ENCODE measurements around the gene TTYH3.

The TTYH3 gene

DNA sequence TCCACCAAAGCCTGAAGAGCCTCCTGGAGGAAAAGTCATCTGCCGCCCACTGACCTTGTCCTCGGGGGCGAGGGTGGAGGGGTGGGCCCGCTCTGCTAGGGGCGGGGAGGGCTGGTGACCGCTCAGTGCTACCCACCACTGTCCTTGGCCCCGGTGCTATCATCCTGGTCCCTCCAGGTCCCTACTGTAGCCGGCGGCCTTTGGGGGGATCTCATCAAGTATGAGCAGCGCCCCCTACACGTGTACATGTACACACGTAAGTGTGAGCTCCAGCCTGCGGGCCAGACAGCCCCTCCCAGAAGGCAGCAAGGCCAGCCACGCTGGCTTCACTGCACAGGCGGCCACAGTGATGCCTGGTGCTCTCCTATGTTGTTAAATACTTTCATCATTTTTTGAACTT is 19.6 kb downstream of the TTYH3 start:
- no peak for DNase-seq

DNA sequence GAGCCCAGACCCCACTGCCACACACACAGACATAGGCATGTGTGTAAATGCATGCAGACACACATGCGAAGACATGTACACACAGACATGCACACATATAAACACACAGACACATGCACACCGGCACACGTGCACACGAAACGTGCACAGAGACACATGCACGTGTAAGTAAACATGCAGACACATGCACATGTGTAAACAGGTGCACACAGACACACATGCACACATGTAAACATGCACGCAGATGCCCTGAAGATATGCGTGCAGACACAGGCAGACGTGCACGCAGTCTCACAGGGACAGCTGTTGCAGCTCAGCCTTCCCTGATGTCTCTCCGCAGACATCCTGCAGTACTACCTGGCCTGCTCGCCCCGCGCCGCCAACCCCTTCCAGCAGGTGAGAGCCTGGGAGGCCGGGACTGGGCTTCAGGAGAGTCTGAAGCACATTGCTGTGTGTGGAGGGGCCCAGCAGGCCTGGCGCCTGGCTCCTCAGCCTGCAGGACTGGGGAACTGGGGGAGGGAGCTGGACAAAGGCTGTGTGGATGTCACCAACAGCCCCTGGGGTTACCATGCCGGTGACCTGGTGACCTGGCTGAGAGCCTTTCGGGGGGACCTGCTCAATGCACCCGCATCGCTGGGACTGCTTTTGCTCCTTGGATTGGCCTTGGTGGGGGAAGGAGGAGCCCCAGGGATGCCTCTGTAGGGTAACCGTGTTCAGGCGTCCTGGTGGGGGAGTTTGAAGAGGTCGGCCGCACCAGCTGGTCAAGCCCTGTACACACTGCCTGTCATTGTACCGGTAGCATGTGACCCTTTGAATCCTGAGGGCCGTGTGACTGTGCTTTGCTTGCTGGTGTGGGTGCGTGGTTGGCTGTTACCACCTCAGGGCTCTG is 20.3 kb downstream of the TTYH3 start:
- DNase-seq, result no peak

DNA sequence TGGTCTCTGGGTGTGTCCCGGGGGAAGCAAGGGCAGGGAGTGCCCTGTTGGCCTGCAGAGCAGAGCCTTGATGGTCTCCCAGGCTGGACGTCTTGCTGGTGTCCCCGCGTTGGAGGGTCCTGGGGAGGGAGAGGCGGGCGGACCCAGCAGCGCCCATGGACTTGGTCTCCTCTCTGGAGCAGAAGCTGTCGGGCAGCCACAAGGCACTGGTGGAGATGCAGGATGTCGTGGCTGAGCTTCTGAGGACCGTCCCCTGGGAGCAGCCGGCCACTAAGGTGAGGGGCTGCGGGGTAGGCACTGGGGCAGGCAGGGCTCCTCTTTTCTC is 20.9 kb downstream of the TTYH3 start:
- no peak for DNase-seq

DNA sequence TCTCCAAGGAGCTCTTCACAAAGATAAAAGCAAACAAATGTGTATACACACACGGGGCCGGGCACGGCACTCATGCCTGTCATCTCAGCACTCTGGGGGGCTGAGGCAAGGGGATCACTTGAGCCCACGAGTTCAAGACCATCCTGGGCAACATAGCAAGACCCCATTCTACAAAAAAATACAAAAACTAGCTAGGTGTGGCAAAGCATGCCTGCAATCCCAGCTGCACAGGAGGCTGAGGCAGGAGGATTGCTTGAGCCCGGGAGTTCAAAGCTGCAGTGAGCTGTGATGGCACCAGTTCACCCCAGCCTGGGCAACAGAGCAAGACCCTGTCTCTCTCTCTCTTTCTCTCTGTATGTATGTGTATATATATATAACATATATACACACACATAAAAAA is 22.3 kb downstream of the TTYH3 start:
- peak; percentile 63 for DNase-seq

DNA sequence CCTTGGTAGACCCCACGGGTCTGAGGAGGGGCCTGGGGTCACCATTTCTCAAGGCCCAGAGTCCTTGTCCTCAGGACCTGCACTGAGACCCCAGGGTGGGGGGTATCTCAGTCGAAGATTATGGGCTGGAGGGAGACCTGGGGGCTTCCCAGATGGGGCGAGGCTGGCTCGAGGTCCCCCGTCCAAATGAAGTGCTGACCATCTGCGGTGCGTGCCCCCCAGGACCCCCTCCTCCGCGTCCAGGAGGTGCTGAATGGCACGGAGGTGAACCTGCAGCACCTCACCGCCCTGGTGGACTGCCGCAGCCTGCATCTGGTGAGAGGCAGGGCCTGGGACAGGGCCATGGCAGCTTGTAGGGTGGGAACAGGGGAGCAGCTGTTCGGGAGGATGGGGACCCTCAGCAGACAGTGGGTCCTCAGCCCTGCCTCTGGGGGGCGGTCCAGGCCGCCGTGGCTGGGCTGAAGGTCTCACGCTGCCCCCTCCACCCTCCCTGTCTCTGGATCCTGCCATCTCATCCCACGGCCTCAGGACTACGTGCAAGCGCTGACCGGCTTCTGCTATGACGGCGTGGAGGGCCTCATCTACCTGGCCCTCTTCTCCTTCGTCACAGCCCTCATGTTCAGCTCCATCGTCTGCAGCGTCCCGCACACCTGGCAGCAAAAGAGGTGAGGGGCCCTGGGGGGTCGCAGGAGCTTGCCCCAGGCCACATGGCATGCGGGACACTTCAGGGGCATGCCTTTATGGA is 24.3 kb downstream of the TTYH3 start:
- DNase-seq, result no peak

DNA sequence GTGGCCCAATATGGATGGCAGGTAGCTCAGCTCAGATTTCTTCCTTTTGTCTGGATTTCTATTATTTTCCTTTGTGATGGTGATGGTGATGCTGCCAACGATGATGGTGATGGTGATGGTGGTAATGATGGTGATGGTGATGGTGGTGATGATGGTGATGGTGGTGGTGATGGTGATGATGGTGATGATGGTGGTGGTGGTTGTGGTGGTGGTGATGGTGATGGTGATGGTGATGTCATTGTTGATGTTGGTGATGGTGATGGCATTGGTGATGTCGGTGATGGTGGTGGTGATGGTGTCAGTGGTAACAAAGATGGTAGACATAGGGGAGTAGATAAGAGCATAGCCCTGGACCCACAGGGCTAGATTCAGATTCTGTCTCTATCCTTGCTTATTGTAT is 25.4 kb downstream of the TTYH3 start:
- DNase-seq, result no peak

DNA sequence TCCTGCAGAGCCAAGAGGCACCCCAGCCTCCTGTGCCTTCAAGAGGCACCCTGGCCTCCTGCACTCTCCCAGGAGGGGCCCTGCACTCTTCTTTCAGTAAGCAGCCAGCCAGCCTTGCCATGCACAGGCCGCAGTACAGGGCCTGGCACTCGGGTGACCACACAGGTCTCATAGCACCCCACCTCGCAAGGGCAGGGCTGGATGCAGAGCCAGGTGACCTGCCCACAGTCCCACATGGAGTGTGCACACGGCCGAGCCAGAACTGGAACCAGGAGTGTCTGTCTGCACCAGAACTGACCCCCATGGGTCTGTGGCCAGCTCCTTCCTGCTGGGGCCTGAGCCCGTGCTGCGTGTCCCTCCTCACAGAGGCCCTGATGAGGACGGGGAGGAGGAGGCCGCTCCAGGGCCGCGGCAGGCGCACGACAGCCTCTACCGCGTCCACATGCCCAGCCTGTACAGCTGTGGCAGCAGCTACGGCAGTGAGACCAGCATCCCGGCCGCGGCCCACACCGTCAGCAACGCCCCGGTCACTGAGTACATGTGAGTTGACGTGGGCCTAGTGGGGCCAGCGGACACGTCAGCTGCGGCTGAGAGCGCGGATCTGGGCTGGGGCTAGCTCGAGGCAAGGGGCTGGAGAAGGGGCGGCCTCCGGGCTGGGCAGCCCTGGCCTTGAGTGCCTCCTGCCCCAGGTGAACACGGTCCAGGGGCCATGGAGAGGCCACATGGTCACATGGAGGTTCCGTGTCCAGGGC is 26.3 kb downstream of the TTYH3 start:
- DNase-seq, result no peak

DNA sequence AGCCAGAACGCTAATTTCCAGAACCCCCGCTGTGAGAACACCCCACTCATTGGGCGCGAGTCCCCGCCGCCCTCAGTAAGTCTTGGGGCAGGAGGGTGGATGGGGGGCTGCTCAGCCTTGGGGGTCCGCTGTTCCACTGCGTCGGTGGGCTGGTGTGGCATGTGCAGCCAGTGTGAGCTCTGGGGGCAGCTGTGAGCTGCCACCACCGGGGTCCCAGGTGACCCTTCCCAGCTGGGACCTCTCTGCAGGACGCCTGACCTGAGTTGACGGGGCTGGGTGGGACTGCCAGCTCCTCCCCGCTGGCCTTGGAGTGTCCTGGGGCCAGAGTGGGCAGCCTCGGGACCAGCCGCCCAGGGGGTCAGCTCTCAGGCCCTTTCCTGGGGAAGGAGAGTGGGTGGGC is 27.2 kb downstream of the TTYH3 start:
- no peak for DNase-seq

DNA sequence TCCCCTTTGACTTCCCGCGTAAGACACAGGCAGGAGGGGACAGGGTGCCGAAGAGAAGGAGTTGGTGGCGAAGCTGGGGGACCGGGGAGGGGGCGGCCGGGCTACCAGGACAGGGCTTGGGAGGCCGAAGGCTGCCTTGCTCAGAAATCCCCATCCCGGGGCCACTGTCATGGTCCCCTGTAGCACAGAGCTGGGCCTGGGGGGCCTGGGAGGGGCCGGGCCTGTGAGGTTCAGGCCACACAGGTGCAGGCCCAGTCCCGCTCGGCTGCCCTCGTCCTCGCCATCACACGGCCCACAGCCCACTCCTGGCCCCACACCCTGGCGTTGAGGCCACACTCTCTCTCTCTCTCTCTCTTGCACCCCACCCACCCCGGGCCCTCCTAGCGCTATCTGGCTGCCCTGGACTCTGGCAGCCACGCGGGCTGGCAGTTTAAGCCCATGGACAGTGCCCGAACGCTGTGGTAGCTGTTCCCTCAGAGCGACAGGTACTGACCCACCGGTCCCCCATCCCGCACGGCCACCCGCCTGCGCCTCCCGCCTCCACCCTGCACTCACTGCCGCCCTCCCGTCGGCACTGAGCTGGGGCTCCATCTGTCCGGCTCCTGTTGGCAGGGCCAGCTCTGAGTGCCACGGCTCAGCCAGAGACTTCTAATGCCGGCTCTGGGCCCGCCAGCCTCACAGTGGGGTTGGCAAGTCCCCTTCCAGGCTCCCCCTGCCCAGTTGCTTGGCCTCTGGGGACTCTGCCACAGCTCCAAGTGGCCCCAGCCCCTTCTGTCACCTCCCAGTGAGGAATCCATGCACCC is 28.0 kb downstream of the TTYH3 start:
- DNase-seq, result no peak

DNA sequence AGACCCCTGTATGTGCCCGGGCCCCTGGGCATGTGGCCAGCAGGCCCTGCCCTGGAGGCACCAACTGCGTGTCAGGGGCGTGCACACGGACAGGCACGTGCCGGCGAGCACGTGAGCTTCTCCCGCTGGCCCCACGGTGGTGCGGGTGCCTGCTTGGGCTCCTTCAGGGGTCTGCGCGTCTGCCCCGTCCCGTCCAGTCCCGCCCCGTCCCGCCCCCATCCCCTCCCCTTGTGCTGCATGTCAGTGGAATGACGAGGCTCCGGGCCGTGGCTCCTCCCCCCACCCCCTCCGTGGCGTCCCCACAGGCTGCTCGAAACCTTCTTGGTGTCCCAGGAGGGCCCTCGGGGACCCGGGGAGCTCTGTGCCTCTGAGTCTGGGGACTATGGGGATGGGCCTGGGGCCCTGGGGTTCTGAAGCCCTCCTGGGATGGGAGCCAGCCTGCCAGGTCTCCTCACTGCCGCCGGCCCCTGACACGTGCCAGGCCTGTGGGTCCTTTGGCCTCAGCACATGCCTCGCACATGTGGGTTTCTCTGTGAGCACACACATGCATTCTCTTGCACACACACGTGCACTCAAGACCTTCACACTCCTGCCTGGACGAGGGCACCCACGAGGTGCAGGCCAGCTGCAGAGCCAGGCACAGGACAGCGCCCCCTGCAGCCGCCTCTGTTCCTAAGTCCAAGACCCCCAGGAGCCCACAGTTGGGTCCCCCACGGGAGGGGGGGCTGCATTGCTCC is 28.7 kb downstream of the TTYH3 start:
- no peak for DNase-seq

DNA sequence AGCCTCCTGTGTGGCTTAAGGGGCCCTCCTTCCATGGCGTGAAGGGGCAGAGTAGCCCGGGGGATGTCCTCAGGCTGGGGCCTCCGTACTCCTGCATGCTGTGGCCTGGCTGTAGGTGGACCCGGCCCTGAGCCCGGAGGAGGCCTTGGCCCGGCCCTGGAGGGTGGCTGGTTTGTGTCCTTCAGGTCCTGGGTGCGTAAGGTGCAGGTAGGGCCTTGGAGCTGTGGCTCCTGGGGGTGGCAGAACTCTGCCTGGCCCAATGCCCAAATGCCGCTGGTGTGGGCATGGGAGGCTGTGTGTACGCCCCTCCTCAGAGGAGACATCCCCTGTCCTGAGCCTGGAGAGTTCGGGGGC is 29.3 kb downstream of the TTYH3 start:
- no peak for DNase-seq

DNA sequence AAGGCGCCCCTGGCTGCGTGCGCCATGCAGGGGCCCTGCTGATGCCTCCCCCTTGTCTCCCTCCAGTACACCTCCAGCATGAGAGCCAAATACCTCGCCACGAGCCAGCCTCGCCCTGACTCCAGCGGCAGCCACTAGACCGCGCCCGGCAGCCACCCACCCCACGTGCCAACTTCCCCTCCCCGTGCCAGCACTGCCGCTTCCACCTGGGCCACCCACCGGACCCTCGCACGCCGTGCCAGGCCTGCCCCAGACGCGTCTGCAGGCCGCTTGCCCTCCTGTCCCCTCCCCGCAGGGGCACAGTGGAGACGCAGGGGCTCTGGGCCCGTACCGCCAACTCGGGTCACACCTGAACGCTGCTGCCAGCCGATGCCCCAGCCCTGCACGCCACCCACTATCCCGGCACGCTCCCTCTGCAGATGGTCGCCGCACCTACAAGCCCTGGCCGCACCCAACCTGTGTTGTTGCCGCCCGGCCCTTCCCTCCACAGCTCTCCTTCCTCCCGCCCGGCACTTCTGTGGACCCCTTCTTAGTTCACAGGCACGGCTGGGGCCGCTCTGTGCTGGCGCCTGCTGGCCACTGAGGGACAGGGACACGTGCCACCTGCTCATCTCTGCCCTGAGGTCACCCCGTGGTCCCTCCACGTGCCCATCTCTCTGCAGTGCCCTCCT is 30.0 kb downstream of the TTYH3 start:
- no peak for DNase-seq

DNA sequence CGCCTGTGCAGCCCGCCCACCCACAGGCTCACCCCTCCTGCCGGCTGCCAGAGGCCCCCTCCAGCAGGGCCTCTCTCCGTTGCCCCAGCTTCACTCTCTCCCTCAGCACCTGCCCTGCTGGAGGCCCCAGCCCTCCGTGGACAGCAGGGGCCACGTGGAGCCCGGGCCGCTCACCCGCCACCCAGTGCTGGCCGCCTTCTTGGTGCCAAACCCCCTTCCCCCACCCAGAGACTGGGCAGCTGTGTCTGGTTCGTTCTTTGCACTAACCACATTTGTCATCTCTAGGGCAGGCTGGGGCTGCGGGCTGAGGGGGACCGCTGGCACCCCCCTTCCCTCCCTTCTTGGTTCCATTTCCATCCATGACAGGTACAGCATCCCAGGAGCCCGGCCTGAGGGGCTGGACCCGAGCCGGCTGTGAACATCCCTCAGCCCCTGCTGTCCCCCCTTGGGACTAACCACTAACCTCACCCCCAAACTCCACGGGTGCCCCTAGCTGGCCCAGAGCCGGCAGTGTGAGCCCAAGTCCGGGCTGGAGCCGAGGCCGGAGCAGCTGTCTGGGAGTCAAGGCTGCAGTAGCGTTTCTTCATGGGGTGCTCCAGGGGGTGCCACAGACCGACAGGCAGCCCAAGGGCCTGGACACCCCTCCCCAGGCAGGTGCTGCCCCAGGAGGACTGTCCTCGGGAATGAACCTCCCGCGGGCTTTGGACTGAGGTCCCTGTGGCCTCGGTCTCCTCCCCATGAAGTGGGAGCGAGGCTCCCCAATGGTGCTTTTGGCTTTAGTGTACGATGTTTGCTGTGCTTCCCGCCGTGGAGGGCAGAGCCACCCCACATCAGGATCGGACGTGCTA is 30.7 kb downstream of the TTYH3 start:
- DNase-seq, result no peak

DNA sequence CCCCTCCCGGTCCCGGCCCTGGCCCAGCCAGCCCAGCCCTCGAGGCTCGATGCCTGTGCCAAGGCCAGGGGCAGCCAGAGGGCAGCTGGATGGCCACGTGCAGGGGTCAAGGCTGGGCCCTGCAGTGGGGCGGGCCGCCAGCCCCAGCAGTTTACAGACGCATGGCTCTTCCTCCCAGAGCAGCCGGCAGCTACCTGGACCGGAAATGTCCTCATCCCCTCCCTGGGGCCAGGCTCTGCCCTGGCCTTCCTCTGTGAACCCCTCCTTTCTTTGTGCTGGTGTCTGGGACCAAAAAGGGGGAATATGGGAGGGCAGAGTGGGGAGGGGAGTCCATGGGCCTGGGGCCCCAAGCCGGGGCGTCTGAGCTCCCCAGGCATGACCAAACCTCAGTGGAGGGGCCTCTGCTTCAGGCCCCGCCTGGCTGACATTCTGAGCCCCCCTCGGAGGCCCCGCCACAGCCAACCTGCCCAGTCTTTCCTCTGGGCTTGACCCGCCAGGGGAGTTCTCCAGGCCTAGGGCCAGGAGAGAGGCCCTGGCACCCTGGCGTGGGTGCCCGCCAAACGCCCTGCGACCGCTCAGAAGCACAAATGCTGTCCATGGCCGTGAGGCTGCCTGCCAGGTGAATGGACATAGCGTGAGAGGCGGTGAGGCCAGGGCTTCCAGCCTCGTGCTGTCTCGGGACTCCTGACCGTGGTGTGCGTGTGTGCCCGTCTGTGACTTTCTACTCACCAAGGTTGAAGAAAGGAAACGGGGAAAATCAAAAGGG is 31.5 kb downstream of the TTYH3 start:
- DNase-seq, result no peak

DNA sequence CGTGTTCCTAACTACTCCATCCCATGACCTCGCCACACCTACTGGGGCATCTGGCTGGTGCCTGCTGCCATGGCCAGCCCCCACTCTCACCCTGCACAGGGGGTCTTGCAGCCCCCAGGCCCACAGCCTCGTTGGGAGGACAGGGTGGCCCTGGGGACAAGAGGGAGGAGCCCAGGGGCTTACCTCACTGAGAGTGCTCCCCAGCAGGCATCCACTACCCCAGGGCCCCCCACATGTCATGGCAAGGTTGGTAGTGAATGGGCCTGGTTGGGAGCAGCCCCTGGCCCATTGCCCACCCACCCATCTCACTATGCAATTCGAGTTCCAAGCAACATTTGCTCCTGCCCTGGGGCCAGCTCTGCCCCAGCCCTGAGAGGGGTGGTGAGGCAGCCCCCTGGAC is 32.2 kb downstream of the TTYH3 start:
- no peak for DNase-seq

DNA sequence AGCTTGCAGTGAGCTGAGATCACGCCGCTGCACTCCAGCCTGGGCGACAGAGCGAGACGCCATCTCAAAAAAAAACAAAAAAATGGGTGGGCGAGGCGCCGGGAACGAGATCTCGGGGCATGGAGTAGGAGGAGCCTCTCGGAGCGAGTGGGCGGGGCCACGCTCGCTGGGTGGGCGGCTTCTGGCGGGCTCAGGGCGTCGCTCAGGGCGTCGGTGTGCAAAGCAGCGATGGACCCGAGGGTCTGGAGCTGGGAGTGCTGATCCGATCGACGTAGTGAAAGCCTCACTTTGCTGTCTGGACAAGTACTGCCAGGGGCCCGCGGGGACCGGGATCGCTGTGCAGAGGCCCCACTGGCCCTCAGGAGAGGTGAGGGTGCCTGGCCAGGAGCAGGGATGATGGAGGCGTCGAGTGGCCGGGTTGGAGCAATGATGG is 33.6 kb downstream of the TTYH3 start:
- DNase-seq, result no peak

DNA sequence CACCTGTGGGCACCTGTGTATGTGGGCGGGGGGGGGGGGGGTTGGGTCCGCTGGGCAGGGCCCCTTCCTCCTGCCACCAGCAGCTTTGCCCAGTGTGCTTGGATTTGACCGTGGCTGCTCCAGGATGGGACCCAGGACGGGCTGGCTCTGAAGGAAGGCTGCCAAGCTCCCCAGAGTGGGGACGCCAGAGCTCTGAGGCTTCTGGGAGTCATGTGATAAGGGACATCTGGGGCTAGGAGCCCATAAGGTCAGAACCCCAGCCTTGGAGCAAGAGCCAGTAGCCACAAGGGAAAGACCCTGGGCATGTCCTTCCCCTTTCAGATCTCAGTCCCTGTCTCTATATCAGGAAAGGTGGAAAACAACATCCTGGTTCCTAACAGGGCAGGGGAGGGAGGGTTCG is 34.4 kb downstream of the TTYH3 start:
- DNase-seq, result no peak

DNA sequence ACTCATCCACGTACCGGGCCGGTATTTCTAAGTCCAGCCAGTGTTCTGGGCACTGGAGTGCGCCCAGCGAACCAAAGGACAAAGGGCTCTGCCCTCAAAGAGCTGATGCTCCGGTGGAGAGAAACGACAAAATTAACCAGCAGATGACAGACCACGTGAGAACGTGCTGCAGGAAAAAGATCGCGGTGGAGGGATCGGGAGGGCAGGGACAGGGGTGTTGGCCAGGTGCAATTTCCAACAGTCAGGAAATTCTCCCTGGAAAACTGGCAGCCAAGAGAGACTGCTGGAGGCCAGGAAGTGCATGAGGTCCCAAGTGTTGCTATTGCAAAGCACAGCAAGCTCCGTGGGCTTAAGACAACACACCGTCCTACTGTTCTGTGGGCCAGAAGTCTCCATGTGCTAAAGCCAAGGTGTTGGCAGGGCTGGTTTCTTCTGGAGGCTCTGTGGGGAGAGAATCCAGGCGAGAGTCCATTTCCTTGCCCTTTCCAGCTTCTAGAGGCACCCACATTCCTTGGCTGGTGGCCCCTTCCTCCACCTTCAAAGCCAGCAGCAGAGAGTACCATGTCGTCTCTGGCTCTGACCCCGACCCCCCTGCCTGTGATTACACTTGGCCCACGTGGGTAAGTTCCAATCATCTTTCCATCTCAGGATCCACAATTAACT is 34.9 kb downstream of the TTYH3 start:
- DNase-seq, result no peak

DNA sequence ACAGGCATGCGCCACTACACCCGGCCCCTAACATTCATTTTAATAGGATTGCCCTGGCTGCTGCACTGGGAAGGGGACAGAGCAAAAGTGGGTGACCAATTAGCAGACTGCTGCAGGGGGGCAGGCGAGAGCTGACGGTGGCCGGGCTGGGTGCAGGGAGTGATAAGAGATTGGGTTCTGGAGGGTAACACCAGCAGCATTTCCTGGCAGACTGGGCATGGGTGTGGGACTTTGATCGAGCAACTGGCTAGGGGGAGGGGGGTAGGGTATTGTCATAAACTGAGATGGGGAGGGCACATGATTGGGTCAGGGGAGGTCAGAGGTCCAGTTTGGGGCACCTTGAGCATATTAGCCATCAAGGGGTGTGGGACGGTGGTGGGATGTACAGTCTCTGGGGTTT is 36.1 kb downstream of the TTYH3 start:
- DNase-seq, result no peak

Measured in NCI-H2029 (cell line).